HFFc6 (cell line): ENCODE measurements around the gene MRPL40. TPM values are rescaled to one million over a fixed set of nuclear protein-coding genes. Genes with fewer than 3 reads are reported as not detected.
A peak's percentile ranks its signal among the peaks of the same experiment; 100 is the strongest.

Experiments
- DNase-seq: peaks from one replicate; pipeline ENCODE4 v3.0.0-alpha.2; 2018
- H3K27ac Mint-ChIP-seq: 2 replicates; pipeline ENCODE4 v1.8.0; 2020; ENCODE audit warnings: mild to moderate bottlenecking, mixed read lengths
- H3K27me3 Mint-ChIP-seq: 2 replicates; pipeline ENCODE4 v1.8.0; 2021; ENCODE audit warnings: mild to moderate bottlenecking, moderate library complexity, mixed read lengths; ENCODE audit not compliant: insufficient read depth
- H3K36me3 Mint-ChIP-seq: 2 replicates; pipeline ENCODE4 v1.8.0; 2021; ENCODE audit warnings: low read depth, mixed read lengths
- H3K4me1 Mint-ChIP-seq: 2 replicates; pipeline ENCODE4 v1.8.0; 2020; ENCODE audit warnings: low read depth, mixed read lengths
- H3K4me3 Mint-ChIP-seq: 2 replicates; pipeline ENCODE4 v1.8.0; 2020; ENCODE audit warnings: mild to moderate bottlenecking, moderate library complexity, mixed read lengths
- H3K9me3 Mint-ChIP-seq: 2 replicates; pipeline ENCODE4 v1.8.0; 2020; ENCODE audit warnings: mild to moderate bottlenecking, mixed read lengths
- total RNA-seq, 6 experiments: library from RNA; stranded (reverse); fragmentation: NEBNext Ultra II Directional; extraction: Animal tissue kit (Norgen Biotek cat#: 25700); gene quantifications; 2 replicates in 1 of 6; 3 replicates in 5 of 6; pipeline ENCODE4 v1.2.3, GENCODE V29; 2021
- TF ChIP-seq, protein P1 (sequence below): fragments of 200-600 bp; sonication (generic); IDR thresholded peaks from 2 replicates; pipeline ENCODE4 v1.5.0; 2021; ENCODE audit warnings: antibody characterized with exemption, mild to moderate bottlenecking

The MRPL40 gene
- total RNA-seq, 6 experiments from 2014 or later: 44.6 to 52.6 (median 47.5) TPM

DNA sequence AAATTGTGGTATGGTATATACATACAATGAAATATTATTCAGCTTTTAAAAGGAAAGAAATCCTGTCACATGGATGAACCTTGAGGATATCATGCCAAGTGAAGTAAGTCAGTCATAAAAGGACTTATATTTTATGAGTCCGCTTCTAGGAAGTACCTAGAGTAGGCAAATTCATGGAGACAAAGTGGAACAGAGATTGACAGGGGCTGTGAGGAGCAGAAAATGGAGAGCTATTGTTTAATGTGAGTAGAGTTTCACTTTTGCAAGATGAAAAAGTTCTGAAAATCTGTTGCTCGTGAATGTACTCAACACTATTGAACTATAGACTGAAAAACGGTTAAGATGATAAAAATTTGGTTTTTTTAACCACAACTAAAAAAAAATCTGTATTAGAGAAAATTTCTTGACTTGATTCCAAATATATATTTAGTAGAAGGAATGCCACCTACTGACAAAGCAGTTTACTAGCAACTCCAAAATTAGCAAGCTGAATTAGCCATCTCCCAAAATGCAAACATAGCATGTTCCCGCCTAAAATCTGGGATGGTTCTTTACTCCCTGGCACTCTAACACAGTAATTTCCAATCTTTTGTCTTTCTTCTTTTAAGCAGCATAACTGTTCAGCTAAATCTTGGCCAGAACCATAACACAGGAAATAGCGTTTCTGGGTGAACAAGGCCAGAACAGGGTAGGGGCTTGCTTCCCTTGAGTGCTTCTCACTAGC lies 45.1 kb downstream of the MRPL40 start:
- H3K4me3 Mint-ChIP-seq: peak overlapping the region; percentile 92
- H3K9me3 Mint-ChIP-seq: no peaks in the 10 kb centered on the region
- TF ChIP-seq, protein P1, sequence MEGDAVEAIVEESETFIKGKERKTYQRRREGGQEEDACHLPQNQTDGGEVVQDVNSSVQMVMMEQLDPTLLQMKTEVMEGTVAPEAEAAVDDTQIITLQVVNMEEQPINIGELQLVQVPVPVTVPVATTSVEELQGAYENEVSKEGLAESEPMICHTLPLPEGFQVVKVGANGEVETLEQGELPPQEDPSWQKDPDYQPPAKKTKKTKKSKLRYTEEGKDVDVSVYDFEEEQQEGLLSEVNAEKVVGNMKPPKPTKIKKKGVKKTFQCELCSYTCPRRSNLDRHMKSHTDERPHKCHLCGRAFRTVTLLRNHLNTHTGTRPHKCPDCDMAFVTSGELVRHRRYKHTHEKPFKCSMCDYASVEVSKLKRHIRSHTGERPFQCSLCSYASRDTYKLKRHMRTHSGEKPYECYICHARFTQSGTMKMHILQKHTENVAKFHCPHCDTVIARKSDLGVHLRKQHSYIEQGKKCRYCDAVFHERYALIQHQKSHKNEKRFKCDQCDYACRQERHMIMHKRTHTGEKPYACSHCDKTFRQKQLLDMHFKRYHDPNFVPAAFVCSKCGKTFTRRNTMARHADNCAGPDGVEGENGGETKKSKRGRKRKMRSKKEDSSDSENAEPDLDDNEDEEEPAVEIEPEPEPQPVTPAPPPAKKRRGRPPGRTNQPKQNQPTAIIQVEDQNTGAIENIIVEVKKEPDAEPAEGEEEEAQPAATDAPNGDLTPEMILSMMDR: peak; percentile 53
- peaks cover 48% of the 10 kb centered on the region for H3K4me1 Mint-ChIP-seq
- peaks cover under 1% of the 10 kb centered on the region for H3K27me3 Mint-ChIP-seq
- peak overlapping the region; percentile 100 for H3K27ac Mint-ChIP-seq
- no peak for DNase-seq
- no peaks in the 10 kb centered on the region for H3K36me3 Mint-ChIP-seq

DNA sequence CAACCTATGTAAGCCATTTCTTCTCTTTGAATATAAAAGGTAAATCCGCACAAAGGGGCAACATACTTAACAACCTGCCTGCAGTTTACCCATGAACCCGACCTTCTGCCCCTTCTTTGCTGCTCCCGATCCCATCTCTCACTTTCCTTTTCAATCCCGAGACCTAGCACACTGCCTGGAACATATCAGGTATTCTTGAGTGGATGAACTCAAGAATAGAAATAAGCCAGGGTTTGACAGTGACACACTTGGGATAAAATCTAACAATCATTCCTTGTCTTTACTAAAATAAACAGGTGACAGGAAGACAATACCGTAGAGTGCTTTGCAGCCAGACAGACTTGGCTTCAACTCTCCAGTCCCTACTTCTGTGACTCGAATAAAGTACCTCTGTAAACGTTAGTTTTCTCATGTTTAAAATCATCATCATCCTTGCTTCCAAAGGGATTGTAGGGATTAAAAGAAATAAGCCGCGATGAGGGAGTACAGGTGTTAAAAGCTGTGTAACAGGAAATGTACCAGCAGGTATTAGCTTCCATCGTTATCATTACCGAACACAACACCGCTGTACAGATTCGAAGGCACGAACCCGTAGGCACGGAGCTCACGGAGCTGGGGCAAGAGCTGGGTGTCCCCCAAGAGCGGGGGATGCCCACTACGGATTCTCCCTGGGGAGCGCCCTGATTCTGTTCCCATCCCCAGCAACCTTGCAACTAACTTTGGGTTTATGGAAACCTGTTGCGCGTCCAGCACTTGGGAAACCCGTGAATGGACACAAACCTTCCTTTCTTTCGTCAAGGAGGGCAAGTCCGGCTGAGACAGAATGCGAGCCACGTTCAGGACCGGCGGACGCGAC lies 45.9 kb downstream of the MRPL40 start:
- peak overlapping the region; percentile 92 for H3K4me3 Mint-ChIP-seq
- TF ChIP-seq, protein P1: no peak
- H3K4me1 Mint-ChIP-seq: peaks cover 56% of the 10 kb centered on the region
- no peaks in the 10 kb centered on the region; the same call in 1 of the 2 replicates for H3K27me3 Mint-ChIP-seq
- no peaks in the 10 kb centered on the region for H3K9me3 Mint-ChIP-seq
- H3K27ac Mint-ChIP-seq: peak overlapping the region; percentile 100
- H3K36me3 Mint-ChIP-seq: no peaks in the 10 kb centered on the region
- no peak for DNase-seq

DNA sequence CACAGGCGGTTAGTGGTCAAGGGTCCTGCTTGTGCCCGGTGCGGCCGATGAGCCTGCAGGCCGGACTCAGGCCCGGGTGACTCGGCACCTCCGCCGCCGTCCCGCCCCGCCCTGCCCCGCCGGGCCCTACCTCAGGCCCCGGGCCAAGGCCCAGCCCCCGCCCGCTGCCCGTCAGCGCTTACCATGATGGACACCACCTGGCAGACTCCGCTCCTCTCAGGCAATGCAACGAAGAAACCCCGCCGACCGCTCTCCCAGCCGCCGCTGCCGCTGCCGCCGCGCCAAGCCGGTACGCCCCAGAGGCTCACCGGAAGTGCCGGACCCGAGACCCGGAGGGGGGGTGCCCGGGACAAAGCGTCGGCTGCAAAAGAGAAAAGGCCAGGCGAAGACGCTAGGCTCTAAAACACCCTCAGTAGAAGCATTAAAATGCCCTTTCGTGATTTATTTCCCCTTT lies 46.6 kb downstream of the MRPL40 start, which contains the start of gene UFD1:
TSS of gene UFD1 (minus strand) at position 293 of the 454 bp plus-strand sequence. CDS start at position 185, 108 bp downstream.
- Mint-ChIP-seq H3K9me3 (no peaks in the 10 kb centered on the region), H3K4me1 (peaks cover 57% of the 10 kb centered on the region), H3K36me3 (peaks cover 3% of the 10 kb centered on the region; the same call in 1 of the 2 replicates), H3K27me3 (no peaks in the 10 kb centered on the region; the same call in 1 of the 2 replicates), H3K27ac (peak within 1 kb of the TSS; percentile 100), H3K4me3 (peak within 1 kb of the TSS; percentile 92)
- peak; percentile 76 for DNase-seq
- TF ChIP-seq, protein P1: no peak

DNA sequence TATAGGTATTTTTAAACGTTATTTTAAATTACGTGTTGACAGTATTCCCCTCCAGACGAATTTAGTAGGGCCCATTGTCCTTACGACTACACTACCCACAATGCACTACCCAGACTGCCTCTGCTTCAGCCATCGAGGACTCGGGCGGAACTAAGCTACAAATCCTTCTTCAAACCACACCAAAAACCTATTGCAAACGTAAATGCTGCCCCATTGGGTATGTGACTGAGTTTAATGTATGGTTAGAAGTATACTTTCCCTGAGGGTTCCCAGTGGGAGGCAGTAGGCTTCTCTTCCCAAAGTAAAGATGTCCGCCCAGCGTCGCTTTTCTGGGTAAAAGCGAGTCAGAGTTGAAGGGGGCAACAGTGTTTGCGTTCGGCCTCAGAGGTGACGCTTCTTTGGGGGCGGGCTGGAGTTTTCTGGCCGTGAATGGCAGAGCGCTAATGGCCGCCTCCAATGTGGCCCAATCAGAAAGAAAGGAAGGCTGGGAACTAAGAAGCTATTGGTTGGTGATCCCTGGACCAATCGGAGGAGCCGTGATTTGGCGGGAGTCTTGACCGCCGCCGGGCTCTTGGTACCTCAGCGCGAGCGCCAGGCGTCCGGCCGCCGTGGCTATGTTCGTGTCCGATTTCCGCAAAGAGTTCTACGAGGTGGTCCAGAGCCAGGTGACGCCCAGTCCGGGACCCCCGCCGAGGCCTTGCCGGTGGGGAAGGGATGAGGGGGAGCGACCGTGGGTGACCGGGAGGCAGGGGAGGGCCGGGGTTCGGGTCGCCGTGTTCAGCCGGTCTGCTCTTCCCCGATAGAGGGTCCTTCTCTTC lies 47.2 kb downstream of the MRPL40 start, which contains the start of gene CDC45:
TSS of gene CDC45 (plus strand) at position 566 of the 818 bp plus-strand sequence. CDS start at position 615, 49 bp downstream.
- peak; percentile 98 for DNase-seq
- H3K4me3 Mint-ChIP-seq: peak within 1 kb of the TSS; percentile 92
- H3K27me3 Mint-ChIP-seq: no peaks in the 10 kb centered on the region; the same call in 1 of the 2 replicates
- H3K9me3 Mint-ChIP-seq: no peaks in the 10 kb centered on the region
- H3K36me3 Mint-ChIP-seq: peaks cover 5% of the 10 kb centered on the region; the same call in 1 of the 2 replicates
- TF ChIP-seq, protein P1: no peak
- H3K27ac Mint-ChIP-seq: peak within 1 kb of the TSS; percentile 100
- H3K4me1 Mint-ChIP-seq: peaks cover 62% of the 10 kb centered on the region

DNA sequence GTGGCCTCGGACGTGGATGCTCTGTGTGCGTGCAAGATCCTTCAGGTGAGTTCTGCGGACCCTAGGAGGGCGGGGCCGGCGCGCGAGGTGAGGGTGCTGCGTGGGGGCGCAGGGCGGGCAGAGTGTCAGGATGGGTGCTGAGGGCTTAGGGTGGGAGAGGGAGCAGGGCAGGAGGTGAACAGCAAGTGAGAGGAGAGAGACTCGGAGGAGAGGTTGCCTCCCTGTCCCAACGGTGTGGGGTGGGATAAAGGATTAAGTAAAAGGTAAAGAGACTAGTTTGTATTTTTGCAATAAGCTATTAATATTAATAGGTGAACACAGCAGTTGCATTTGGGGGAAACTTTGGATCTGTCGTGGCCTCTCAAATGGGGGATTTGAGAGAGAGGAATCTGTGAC lies 47.8 kb downstream of the MRPL40 start:
- H3K4me3 Mint-ChIP-seq: peak overlapping the region; percentile 92
- H3K9me3 Mint-ChIP-seq: no peaks in the 10 kb centered on the region
- TF ChIP-seq, protein P1: no peak
- no peak for DNase-seq
- no peaks in the 10 kb centered on the region; the same call in 1 of the 2 replicates for H3K27me3 Mint-ChIP-seq
- H3K27ac Mint-ChIP-seq: peak overlapping the region; percentile 100
- peaks cover 10% of the 10 kb centered on the region; the same call in 1 of the 2 replicates for H3K36me3 Mint-ChIP-seq
- H3K4me1 Mint-ChIP-seq: peaks cover 67% of the 10 kb centered on the region
